GM13977 (cell line): ENCODE measurements around the gene ZNF683.
"Not testable (repeated sequence)": the region's sequence is repeated elsewhere in the genome, so short reads cannot be mapped to it uniquely, and the experiment has no call there.

Experiments used
- DNase-seq: peaks from one replicate; pipeline ENCODE4 v3.0.0; 2012; ENCODE audit warnings: low spot score
- in situ Hi-C: fragments of 300-500 bp; cut with MboI; formaldehyde crosslinking; loops from one replicate; pipeline ENCODE4 v1.12.0; 2022; ENCODE audit warnings: low sequenced_read_pairs, low pct_unique_long_range_greater_than_20kb, mixed read lengths, inconsistent platforms; ENCODE audit not compliant: unreplicated experiment
- TF ChIP-seq, protein P1 (sequence below): IDR thresholded peaks from 2 replicates; pipeline ENCODE4 v1.5.1; 2012; ENCODE audit warnings: mild to moderate bottlenecking, control low read depth; ENCODE audit not compliant: insufficient read depth; ENCODE audit errors: extremely low read depth, missing control alignments

Gene ZNF683

DNA sequence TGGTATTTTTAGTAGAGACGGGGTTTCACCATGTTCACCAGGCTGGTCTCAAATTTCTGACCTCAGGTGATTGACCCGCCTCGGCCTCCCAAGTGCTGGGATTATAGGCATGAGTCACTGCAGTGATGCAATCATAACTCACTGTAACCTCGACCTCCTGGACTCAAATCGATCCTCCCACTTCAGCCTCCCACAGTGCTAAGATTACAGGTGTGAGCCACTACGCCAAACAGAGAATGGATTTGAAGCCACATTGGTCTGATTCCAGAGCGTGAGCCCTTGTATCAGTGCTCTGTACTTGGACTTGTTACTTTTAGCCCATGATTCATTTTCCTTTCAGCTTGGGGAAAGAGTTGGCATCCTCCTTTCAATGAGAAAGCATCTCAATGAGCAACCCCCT, 14.9 kb upstream of the ZNF683 start:
- TF ChIP-seq, protein P1, sequence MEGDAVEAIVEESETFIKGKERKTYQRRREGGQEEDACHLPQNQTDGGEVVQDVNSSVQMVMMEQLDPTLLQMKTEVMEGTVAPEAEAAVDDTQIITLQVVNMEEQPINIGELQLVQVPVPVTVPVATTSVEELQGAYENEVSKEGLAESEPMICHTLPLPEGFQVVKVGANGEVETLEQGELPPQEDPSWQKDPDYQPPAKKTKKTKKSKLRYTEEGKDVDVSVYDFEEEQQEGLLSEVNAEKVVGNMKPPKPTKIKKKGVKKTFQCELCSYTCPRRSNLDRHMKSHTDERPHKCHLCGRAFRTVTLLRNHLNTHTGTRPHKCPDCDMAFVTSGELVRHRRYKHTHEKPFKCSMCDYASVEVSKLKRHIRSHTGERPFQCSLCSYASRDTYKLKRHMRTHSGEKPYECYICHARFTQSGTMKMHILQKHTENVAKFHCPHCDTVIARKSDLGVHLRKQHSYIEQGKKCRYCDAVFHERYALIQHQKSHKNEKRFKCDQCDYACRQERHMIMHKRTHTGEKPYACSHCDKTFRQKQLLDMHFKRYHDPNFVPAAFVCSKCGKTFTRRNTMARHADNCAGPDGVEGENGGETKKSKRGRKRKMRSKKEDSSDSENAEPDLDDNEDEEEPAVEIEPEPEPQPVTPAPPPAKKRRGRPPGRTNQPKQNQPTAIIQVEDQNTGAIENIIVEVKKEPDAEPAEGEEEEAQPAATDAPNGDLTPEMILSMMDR = no peak
- no peak for DNase-seq
- in situ Hi-C loops = no loop called here

DNA sequence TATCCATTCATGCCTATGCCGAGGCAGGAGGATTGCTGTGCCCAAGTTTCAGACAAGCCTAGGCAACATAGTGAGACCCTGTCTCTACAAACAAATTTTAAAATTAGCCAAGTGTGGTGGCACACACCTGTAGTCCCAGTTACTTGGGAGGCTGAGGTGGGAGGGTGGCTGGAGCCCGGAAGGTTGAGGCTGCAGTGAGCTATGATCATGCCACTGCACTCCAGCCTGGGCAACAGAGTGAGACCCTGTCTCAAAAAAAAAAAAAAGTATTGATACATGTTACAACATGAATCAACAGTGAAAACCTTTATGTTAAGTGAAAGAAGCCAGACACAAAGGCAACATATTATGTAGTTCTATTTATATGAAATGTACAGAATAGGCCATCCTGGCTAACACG, 12.5 kb upstream of the ZNF683 start:
- DNase-seq, in situ Hi-C loops: not testable (repeated sequence)

DNA sequence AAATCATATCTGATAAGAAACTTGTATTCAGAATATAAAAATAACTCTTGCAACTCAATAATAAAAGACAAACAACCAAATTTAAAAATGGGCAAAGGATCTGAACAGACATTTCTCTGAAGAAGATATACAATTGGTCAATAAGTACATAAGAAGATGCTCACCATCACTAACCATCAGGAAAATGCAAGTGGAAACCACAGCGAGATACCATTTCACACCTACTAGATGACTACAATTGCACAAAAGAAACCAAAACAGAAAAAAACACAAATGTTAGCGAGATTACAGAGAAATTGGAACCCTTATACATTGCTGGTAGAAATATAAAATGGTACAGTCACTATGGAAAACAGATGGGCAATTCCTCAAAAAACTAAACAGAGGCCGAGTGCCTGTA, 11.5 kb upstream of the ZNF683 start:
- no peak for DNase-seq
- TF ChIP-seq, protein P1 = no peak
- in situ Hi-C loops = no loop called here

DNA sequence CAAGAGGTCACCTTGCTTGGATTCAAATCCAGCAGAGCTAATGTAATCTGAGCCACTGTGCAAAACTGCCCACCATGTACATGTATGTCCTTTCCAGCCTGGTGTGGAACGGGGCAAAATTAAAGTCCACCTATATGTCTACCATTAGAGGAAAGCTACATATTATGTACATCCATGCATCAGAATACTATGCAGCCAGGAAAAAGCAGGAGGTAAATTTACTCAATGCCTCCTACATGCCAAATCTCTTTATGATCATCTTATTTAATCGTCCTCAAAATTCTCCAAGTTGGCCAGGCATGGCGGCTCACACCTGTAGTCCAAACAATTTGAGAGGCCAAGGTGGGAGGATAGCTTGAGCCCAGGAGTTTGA, 6.3 kb upstream of the ZNF683 start:
- in situ Hi-C loops = no loop called here
- TF ChIP-seq, protein P1 = no peak
- no peak for DNase-seq

DNA sequence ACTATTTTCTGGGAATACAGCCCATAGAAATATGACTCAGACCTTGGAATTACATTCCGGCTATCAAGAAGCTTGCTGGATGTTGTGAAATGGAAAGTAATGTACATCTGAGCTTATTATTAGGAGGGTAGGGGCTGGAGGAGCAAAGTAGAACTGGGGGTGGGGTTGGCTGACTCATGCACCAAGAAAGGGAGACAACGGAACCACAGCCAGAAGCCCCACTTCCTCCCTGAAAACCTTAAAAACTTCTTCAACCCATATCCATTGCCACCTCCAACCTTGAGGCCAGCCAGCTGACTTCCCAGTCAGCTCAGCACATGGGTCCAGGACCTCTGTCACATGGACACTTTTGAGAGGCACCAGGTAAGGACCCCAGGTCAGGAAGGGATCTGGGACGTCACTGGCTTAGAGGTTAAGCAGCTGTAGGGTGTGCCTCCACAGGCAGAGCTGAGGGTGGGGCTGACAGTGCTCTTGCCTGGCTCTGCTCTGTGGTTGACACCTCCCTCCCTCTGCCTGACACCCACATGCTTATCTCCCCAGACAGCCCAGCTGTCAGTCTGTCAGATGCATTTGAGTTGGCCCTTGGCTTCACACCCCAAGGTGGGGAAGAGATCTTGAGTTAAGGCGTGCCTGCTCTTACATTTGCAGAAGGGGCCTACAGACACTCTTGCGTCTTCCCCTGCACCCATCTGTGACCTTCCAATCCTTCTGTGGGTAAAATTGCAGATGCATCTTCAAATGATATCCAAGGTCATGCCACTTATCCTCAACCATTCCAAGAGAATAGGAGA, 5.7 kb upstream of the ZNF683 start:
- in situ Hi-C loops = no loop called here
- TF ChIP-seq, protein P1 = no peak
- DNase-seq = peak; percentile 79

DNA sequence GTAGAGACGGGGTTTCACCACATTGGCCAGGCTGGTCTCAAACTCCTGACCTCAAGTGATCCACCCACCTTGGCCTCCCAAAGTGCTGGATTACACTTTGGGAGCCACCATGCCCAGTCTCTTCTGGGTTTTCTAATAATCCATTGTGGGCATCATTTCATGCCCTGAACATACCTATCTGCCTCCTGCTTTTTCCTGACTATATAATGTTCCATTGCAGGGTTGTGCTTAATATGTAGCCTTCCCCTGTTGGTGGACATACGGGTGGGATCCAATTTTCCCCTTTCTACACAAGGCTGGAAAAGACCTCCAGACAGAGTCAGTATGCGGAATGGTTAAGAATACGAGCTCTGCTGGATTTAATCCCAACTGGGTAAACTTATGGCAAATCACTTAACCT, 3.5 kb upstream of the ZNF683 start:
- TF ChIP-seq, protein P1 = no peak
- DNase-seq = no peak
- in situ Hi-C loops = no loop called here

DNA sequence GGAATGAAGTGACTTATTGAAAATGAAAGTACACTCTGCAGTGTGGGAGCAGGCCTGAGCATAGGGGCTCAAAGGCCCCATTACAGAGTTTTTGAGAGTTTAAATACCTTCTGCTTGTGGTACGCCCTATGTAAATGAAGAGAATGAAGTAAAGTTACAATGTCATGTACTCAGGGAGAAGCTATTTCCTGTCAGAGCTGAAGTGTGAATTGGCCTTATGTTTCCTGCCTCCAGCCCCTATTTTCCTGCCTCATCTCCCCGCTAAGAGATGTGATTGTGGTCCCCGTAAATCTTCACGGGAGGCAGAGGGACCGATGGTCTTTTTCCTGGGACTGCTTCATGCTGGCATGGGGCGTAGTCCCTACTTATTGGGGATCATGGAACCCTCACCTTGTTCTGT, 2.5 kb upstream of the ZNF683 start:
- in situ Hi-C loops = no loop called here
- no peak for DNase-seq
- TF ChIP-seq, protein P1 = no peak

DNA sequence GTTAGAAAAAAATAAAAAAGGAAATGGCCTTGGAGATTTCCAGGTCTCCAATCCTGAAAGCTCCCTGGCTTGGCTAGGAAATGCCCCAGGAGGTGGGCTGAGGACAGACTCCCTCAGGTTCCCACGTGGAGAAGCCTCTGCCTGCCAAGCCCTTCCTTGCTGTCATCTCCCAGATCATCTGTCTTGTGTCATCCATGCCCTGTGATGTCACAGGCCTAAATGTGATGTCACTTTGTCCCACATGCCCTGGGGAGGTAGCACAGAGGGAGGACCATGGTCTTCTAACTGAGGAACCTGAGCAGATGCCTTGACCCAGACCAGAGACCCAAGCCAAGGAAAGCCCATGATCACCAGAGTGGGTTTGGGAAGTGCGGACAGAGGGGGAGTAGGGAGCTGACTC, 1.8 kb upstream of the ZNF683 start:
- in situ Hi-C loops, DNase-seq: not testable (repeated sequence)
